Stomach (tissue), 9 donors: ENCODE results near the gene SPP1. TPM values are rescaled to one million over a fixed set of nuclear protein-coding genes. Genes with fewer than 3 reads are reported as not detected.

Experiments used
- DNase-seq, 2 donors: peaks; one replicate each; pipeline versions ENCODE4 v3.0.0 to v3.0.0-alpha.2; 2013 to 2019
- H3K27ac ChIP-seq, 5 donors: fragments of 200-600 bp in 4 of 5; sonication (generic) in 4 of 5; one replicate each; pipeline ENCODE4 v1.5.1; 2013 to 2019; ENCODE audit warnings: mild to moderate bottlenecking in 1 of 5, moderate library complexity in 1 of 5
- H3K27me3 ChIP-seq, 3 donors: fragments of 200-600 bp; sonication (generic); one replicate each; pipeline ENCODE4 v1.5.1; 2017 to 2019; ENCODE audit warnings: mixed run types in 1 of 3
- H3K36me3 ChIP-seq, 4 donors: fragments of 200-600 bp; sonication (generic); 1 replicate in 3 of 4; 2 replicates in 1 of 4; pipeline ENCODE4 v1.5.1; 2016 to 2019
- H3K4me1 ChIP-seq, 4 donors: fragments of 200-600 bp; sonication (generic); one replicate each; pipeline ENCODE4 v1.5.1; 2016 to 2019
- H3K4me3 ChIP-seq, 4 donors: fragments of 200-600 bp; sonication (generic) in 3 of 4; one replicate each; pipeline ENCODE4 v1.5.1; 2016 to 2019; ENCODE audit warnings: mild to moderate bottlenecking in 1 of 4
- H3K9me3 ChIP-seq, 4 donors: fragments of 200-600 bp; sonication (generic); one replicate each; pipeline ENCODE4 v1.5.1; 2016 to 2019
- EP300 ChIP-seq: sonication (generic); formaldehyde crosslinking; IDR thresholded peaks from one replicate; pipeline ENCODE4 v1.6.1; 2017; ENCODE audit warnings: antibody characterized with exemption
- POLR2A ChIP-seq, 4 donors: fragments of 450-650 bp; IDR thresholded peaks; one replicate each; pipeline ENCODE4 v1.6.1; 2016; ENCODE audit warnings: antibody characterized with exemption in 4 of 4, control low read depth in 2 of 4, mild to moderate bottlenecking in 1 of 4, moderate library complexity in 1 of 4
- POLR2AphosphoS5 ChIP-seq, 3 donors: sonication (generic); formaldehyde crosslinking; IDR thresholded peaks; one replicate each; pipeline ENCODE4 v1.6.1; 2016; ENCODE audit warnings: antibody characterized with exemption in 3 of 3
- WGBS, 5 donors: extraction: QIAGEN DNeasy Blood & Tissue Kit in 3 of 5; methylation state at CpG; one replicate each; pipeline versions ENCODE4 v1.1.5 to v1.1.7; 2013 to 2018; 5-methylcytosine and 5-hydroxymethylcytosine counted together
- intact Hi-C: fragments of 100-400 bp; cut with DNase I; formaldehyde crosslinking; loops from one replicate; pipeline ENCODE4 v1.15.1; 2023; ENCODE audit warnings: low total_unique reads
- polyA plus RNA-seq, 3 donors: library from polyadenylated mRNA; stranded (reverse); fragments of 200-250 nt; gene quantifications; one replicate each; pipeline ENCODE4 v1.2.3, GENCODE V29; 2013
- total RNA-seq, 5 donors: library from RNA; depleted of rRNA; stranded (reverse); fragments of >200 nt; gene quantifications; one replicate each; pipeline versions ENCODE4 v1.1.0 to v1.2.3, GENCODE V29; 2014 to 2016
- TF ChIP-seq, protein P1 (sequence below), 7 experiments: fragments of 450-650 bp in 4 of 7; fragments of 200-600 bp in 3 of 7; sonication (generic) in 3 of 7; IDR thresholded peaks; one replicate each; pipeline ENCODE4 v1.5.1; 2016 to 2019; ENCODE audit warnings: antibody characterized with exemption in 7 of 7, control low read depth in 2 of 7, mild to moderate bottlenecking in 1 of 7
- donor health status: healthy with polysubstance abuse.
- donor health status: Bipolar disorder and iron deficiency.
- donor health status: healthy.

Gene SPP1
- total and polyA plus RNA-seq, 8 donors: 2.3 to 80.8 (median 10.9) TPM

DNA sequence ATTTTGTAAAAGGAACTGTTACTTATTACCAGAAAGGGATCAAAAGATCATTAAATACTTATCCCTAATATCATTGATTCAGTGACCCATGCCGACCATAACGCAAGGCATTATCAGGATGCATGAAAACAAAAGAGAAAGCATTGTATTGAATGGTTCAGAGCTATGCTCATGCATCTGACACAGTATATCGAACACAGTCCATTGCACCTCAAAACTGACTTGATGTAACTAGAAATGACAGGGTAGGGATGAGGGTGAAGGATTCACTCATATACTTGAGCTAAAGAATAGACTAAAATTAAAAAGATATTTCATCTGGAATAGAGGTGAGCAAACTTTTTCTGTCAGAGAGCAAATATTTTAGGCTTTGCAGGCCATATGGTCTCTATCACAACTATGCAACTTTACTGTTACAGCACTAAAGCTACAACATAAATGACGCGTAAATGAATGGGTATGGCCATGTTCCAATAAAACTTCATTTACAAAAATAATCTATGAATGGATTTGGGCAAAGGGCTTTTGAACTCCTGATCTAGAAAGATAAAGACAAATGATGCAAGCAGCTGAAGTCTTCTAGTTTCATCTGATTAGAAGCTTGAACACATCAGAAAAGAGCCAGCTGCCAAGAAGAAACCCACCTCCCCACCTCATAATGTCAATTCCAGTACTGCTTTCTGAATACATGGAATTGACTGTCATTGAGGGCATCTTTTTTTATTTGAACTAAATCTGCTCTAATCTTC lies 12.9 kb upstream of the SPP1 start:
- no peak for DNase-seq
- intact Hi-C loops: no loop called here
- Histone ChIP-seq H3K9me3 (no peaks in the 10 kb centered on the region), H3K27ac (no peak overlapping the region), H3K4me1 (no peaks in the 10 kb centered on the region), H3K4me3 (no peak overlapping the region), H3K36me3 (no peaks in the 10 kb centered on the region), H3K27me3 (peaks cover 0 to 10% (median 0%) of the 10 kb centered on the region in 3 donors)
- WGBS, 5 donors: 71 to 81% (median 78%) methylated on average over 5 of the region's 5 CpGs
- TF ChIP-seq, protein P1, sequence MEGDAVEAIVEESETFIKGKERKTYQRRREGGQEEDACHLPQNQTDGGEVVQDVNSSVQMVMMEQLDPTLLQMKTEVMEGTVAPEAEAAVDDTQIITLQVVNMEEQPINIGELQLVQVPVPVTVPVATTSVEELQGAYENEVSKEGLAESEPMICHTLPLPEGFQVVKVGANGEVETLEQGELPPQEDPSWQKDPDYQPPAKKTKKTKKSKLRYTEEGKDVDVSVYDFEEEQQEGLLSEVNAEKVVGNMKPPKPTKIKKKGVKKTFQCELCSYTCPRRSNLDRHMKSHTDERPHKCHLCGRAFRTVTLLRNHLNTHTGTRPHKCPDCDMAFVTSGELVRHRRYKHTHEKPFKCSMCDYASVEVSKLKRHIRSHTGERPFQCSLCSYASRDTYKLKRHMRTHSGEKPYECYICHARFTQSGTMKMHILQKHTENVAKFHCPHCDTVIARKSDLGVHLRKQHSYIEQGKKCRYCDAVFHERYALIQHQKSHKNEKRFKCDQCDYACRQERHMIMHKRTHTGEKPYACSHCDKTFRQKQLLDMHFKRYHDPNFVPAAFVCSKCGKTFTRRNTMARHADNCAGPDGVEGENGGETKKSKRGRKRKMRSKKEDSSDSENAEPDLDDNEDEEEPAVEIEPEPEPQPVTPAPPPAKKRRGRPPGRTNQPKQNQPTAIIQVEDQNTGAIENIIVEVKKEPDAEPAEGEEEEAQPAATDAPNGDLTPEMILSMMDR (IDR thresholded peaks at IDR 0.05): no peak
- no peak for TF ChIP-seq EP300
- no peak for TF ChIP-seq POLR2A (IDR thresholded peaks at IDR 0.05)
- no peak for TF ChIP-seq POLR2AphosphoS5 (IDR thresholded peaks at IDR 0.05)

DNA sequence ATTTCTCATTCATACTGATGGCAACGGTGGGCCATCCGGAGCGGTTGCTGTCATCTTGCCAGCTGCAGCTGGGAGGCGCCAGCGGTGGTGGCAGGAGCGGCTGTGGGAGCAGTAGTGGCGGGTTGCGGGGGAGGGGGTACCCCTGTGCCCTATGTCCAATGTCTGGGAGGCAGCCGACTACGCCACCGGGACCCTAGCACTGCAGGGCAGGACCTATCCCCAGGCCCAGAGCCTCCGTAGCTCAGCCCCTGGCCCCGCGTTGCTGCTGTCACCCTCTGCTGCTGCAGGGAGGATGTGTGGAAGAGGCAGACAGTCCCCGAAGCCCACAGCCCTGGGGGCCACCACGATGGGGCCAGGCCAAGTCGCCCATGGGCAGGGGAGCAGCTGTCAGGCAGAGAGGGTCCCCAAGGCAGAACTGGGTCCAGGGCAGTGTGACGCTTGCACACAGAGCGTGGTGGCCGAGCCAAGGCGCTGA lies 10.0 kb upstream of the SPP1 start:
- no peaks in the 10 kb centered on the region for H3K9me3 ChIP-seq
- intact Hi-C loops: no loop called here
- H3K4me1 ChIP-seq: no peaks in the 10 kb centered on the region
- no peak overlapping the region for H3K4me3 ChIP-seq
- H3K27me3 ChIP-seq: peaks cover 0 to 18% (median 0%) of the 10 kb centered on the region in 3 donors
- H3K27ac ChIP-seq: no peak overlapping the region
- TF ChIP-seq EP300 (no peak), POLR2A (IDR thresholded peaks at IDR 0.05) (no peak)
- TF ChIP-seq, protein P1 (IDR thresholded peaks at IDR 0.05): no peak
- no peak for DNase-seq
- H3K36me3 ChIP-seq: no peaks in the 10 kb centered on the region
- 91 to 97% (median 92%) methylated on average over 16 to 21 of the region's 21 CpGs for WGBS, 5 donors

DNA sequence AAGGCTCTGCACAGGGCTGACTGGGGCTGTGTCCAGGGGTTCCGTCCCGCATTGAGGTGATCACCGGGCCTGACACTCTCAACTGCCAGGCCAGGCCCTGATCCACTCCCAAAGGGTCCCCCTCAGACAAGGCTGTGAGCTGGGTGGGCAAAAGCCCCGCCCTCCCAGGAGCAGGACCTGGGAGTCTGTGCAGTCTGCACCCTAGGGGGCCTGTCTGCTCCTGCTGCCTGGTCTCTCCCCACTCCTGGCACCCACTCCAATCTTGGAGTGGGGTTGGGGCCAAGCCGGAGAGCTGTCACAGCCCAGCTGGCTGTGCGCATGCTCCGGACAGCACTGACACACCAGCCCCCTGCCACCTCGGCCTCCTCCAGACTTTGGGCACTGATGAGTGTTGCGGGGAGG lies 9.4 kb upstream of the SPP1 start:
- intact Hi-C loops: no loop called here
- Histone ChIP-seq H3K4me3 (no peak overlapping the region), H3K27me3 (peaks cover 0 to 18% (median 0%) of the 10 kb centered on the region in 3 donors), H3K4me1 (no peaks in the 10 kb centered on the region), H3K36me3 (no peaks in the 10 kb centered on the region), H3K9me3 (no peaks in the 10 kb centered on the region), H3K27ac (no peak overlapping the region)
- DNase-seq: no peak
- TF ChIP-seq, protein P1 (IDR thresholded peaks at IDR 0.05): no peak
- TF ChIP-seq POLR2A (IDR thresholded peaks at IDR 0.05) (no peak), EP300 (no peak), POLR2AphosphoS5 (IDR thresholded peaks at IDR 0.05) (no peak)
- WGBS, 5 donors: 92 to 100% (median 94%) methylated on average over 2 to 9 of the region's 9 CpGs

DNA sequence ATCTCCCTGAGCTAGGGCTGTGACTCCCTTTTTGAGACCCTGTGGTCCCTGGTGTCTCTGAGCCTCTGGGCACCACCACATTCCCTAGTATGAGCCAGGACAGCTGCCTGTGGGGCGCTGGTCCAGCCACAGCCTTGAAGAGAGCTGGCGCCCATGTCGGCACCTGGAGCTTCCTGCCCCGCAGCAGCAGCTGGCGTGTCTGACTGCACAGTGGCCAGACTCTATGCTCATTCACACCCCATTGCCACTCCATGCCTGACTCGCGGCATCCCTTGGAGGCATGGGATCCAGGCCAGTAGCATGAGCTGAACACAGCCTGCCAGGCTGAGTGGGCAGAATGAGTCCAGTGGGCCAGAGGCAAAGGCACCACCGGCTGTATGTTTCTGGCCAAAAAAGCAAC lies 8.3 kb upstream of the SPP1 start:
- TF ChIP-seq, protein P1 (IDR thresholded peaks at IDR 0.05): no peak
- no peak for DNase-seq
- intact Hi-C loops: no loop called here

More for the DNA sequence above, 8.3 kb upstream of the SPP1 start:
- Histone ChIP-seq H3K27me3 (peaks cover 0 to 23% (median 0%) of the 10 kb centered on the region in 3 donors), H3K9me3 (no peaks in the 10 kb centered on the region), H3K27ac (no peak overlapping the region), H3K4me1 (no peaks in the 10 kb centered on the region), H3K36me3 (no peaks in the 10 kb centered on the region), H3K4me3 (no peak overlapping the region)
- 93 to 97% (median 94%) methylated on average over 5 to 8 of the region's 8 CpGs for WGBS, 5 donors
